ENCODE results near the gene ATPAF1.

ATPAF1 gene

GRCh38 chr1:46681333-46682034 is 13.3 kb upstream of the ATPAF1 start:
- H3K4me1 ChIP-seq (ENCODE audit: control insufficient read depth, insufficient read depth, low read length, unreplicated experiment) = peaks cover 17% of the 10 kb centered on the region
- H3K4me3 ChIP-seq (ENCODE audit: low read depth, low read length) = no peak overlapping the region
- no peaks in the 10 kb centered on the region for H3K79me2 ChIP-seq (ENCODE audit: control insufficient read depth, insufficient read depth, low read length, unreplicated experiment)
- no peaks in the 10 kb centered on the region for H3K27me3 ChIP-seq (ENCODE audit: insufficient read depth, low read length)
- H3K36me3 ChIP-seq (ENCODE audit: insufficient read depth, low read length) = peaks cover 35% of the 10 kb centered on the region
- no peak overlapping the region for H3K27ac ChIP-seq (ENCODE audit: low read depth, low read length)
- H2AFZ ChIP-seq (ENCODE audit: low read length, unreplicated experiment) = no peak overlapping the region

GRCh38 chr1:46679789-46680573 is 11.8 kb upstream of the ATPAF1 start:
- Histone ChIP-seq H3K4me3 (ENCODE audit: low read depth, low read length) (no peak overlapping the region), H3K36me3 (ENCODE audit: insufficient read depth, low read length) (peaks cover 31% of the 10 kb centered on the region), H3K27me3 (ENCODE audit: insufficient read depth, low read length) (no peaks in the 10 kb centered on the region), H3K4me1 (ENCODE audit: control insufficient read depth, insufficient read depth, low read length, unreplicated experiment) (peaks cover 17% of the 10 kb centered on the region), H3K79me2 (ENCODE audit: control insufficient read depth, insufficient read depth, low read length, unreplicated experiment) (no peaks in the 10 kb centered on the region), H2AFZ (ENCODE audit: low read length, unreplicated experiment) (no peak overlapping the region), H3K27ac (ENCODE audit: low read depth, low read length) (no peak overlapping the region)

- Histone ChIP-seq H3K27ac (ENCODE audit: low read depth, low read length) (no peak overlapping the region), H3K79me2 (ENCODE audit: control insufficient read depth, insufficient read depth, low read length, unreplicated experiment) (no peaks in the 10 kb centered on the region), H3K4me1 (ENCODE audit: control insufficient read depth, insufficient read depth, low read length, unreplicated experiment) (peaks cover 17% of the 10 kb centered on the region), H3K4me3 (ENCODE audit: low read depth, low read length) (no peak overlapping the region), H2AFZ (ENCODE audit: low read length, unreplicated experiment) (no peak overlapping the region), H3K36me3 (ENCODE audit: insufficient read depth, low read length) (peaks cover 12% of the 10 kb centered on the region), H3K27me3 (ENCODE audit: insufficient read depth, low read length) (no peaks in the 10 kb centered on the region)
Observed at GRCh38 chr1:46677339-46677738, 9.2 kb upstream of the ATPAF1 start.

- H3K79me2 ChIP-seq (ENCODE audit: control insufficient read depth, insufficient read depth, low read length, unreplicated experiment) = no peaks in the 10 kb centered on the region
- H3K27ac ChIP-seq (ENCODE audit: low read depth, low read length) = no peak overlapping the region
- H3K4me1 ChIP-seq (ENCODE audit: control insufficient read depth, insufficient read depth, low read length, unreplicated experiment) = peaks cover 12% of the 10 kb centered on the region
- H3K36me3 ChIP-seq (ENCODE audit: insufficient read depth, low read length) = peaks cover 12% of the 10 kb centered on the region
- no peak overlapping the region for H2AFZ ChIP-seq (ENCODE audit: low read length, unreplicated experiment)
- no peak overlapping the region for H3K4me3 ChIP-seq (ENCODE audit: low read depth, low read length)
- no peaks in the 10 kb centered on the region for H3K27me3 ChIP-seq (ENCODE audit: insufficient read depth, low read length)
Observed at GRCh38 chr1:46676531-46676930, 8.4 kb upstream of the ATPAF1 start.

- Histone ChIP-seq H3K27ac (ENCODE audit: low read depth, low read length) (no peak overlapping the region), H3K27me3 (ENCODE audit: insufficient read depth, low read length) (no peaks in the 10 kb centered on the region), H3K4me1 (ENCODE audit: control insufficient read depth, insufficient read depth, low read length, unreplicated experiment) (peaks cover 12% of the 10 kb centered on the region), H3K36me3 (ENCODE audit: insufficient read depth, low read length) (peaks cover 10% of the 10 kb centered on the region), H2AFZ (ENCODE audit: low read length, unreplicated experiment) (no peak overlapping the region), H3K4me3 (ENCODE audit: low read depth, low read length) (no peak overlapping the region), H3K79me2 (ENCODE audit: control insufficient read depth, insufficient read depth, low read length, unreplicated experiment) (no peaks in the 10 kb centered on the region)
Observed at GRCh38 chr1:46675549-46676314, 7.6 kb upstream of the ATPAF1 start.

GRCh38 chr1:46673749-46674182 is 5.6 kb upstream of the ATPAF1 start:
- no peak overlapping the region for H3K27ac ChIP-seq (ENCODE audit: low read depth, low read length)
- no peaks in the 10 kb centered on the region; the same call in 1 of the 2 replicates for H3K36me3 ChIP-seq (ENCODE audit: insufficient read depth, low read length)

GRCh38 chr1:46672696-46673095 is 4.5 kb upstream of the ATPAF1 start:
- H3K27me3 ChIP-seq (ENCODE audit: insufficient read depth, low read length) = no peaks in the 10 kb centered on the region
- no peak overlapping the region for H3K27ac ChIP-seq (ENCODE audit: low read depth, low read length)
- no peaks in the 10 kb centered on the region; the same call in 1 of the 2 replicates for H3K36me3 ChIP-seq (ENCODE audit: insufficient read depth, low read length)
- H3K4me3 ChIP-seq (ENCODE audit: low read depth, low read length) = no peak overlapping the region
- peaks cover 12% of the 10 kb centered on the region for H3K4me1 ChIP-seq (ENCODE audit: control insufficient read depth, insufficient read depth, low read length, unreplicated experiment)
- H2AFZ ChIP-seq (ENCODE audit: low read length, unreplicated experiment) = no peak overlapping the region
- peaks cover 2% of the 10 kb centered on the region for H3K79me2 ChIP-seq (ENCODE audit: control insufficient read depth, insufficient read depth, low read length, unreplicated experiment)

More at GRCh38 chr1:46673749-46674182, 5.6 kb upstream of the ATPAF1 start:
- Histone ChIP-seq H3K79me2 (ENCODE audit: control insufficient read depth, insufficient read depth, low read length, unreplicated experiment) (no peaks in the 10 kb centered on the region), H3K4me3 (ENCODE audit: low read depth, low read length) (no peak overlapping the region), H3K27me3 (ENCODE audit: insufficient read depth, low read length) (no peaks in the 10 kb centered on the region), H3K4me1 (ENCODE audit: control insufficient read depth, insufficient read depth, low read length, unreplicated experiment) (peaks cover 12% of the 10 kb centered on the region), H2AFZ (ENCODE audit: low read length, unreplicated experiment) (no peak overlapping the region)

GRCh38 chr1:46671554-46671953 is 3.4 kb upstream of the ATPAF1 start, which contains the start of gene TEX38:
TEX38 (plus strand) TSS chr1:46671854; CDS start chr1:46671935, 81 bp downstream.
- Histone ChIP-seq H3K27me3 (ENCODE audit: insufficient read depth, low read length) (no peaks in the 10 kb centered on the region), H3K27ac (ENCODE audit: low read depth, low read length) (no peak within 1 kb of the TSS), H3K4me1 (ENCODE audit: control insufficient read depth, insufficient read depth, low read length, unreplicated experiment) (peaks cover 21% of the 10 kb centered on the region), H3K79me2 (ENCODE audit: control insufficient read depth, insufficient read depth, low read length, unreplicated experiment) (peaks cover 13% of the 10 kb centered on the region), H3K4me3 (ENCODE audit: low read depth, low read length) (no peak within 1 kb of the TSS), H2AFZ (ENCODE audit: low read length, unreplicated experiment) (no peak within 1 kb of the TSS), H3K36me3 (ENCODE audit: insufficient read depth, low read length) (no peaks in the 10 kb centered on the region; the same call in 1 of the 2 replicates)

GRCh38 chr1:46670134-46670533 is 2.0 kb upstream of the ATPAF1 start:
- peaks cover 14% of the 10 kb centered on the region for H3K79me2 ChIP-seq (ENCODE audit: control insufficient read depth, insufficient read depth, low read length, unreplicated experiment)
- H3K4me3 ChIP-seq (ENCODE audit: low read depth, low read length) = no peak overlapping the region
- H3K36me3 ChIP-seq (ENCODE audit: insufficient read depth, low read length) = no peaks in the 10 kb centered on the region
- no peak overlapping the region for H2AFZ ChIP-seq (ENCODE audit: low read length, unreplicated experiment)
- no peak overlapping the region for H3K27ac ChIP-seq (ENCODE audit: low read depth, low read length)
- H3K4me1 ChIP-seq (ENCODE audit: control insufficient read depth, insufficient read depth, low read length, unreplicated experiment) = peaks cover 17% of the 10 kb centered on the region
- no peaks in the 10 kb centered on the region for H3K27me3 ChIP-seq (ENCODE audit: insufficient read depth, low read length)

- peaks cover 14% of the 10 kb centered on the region for H3K79me2 ChIP-seq (ENCODE audit: control insufficient read depth, insufficient read depth, low read length, unreplicated experiment)
Observed at GRCh38 chr1:46665983-46666382, 2.2 kb downstream of the ATPAF1 start.

More at GRCh38 chr1:46665983-46666382, 2.2 kb downstream of the ATPAF1 start:
- Histone ChIP-seq H3K4me3 (ENCODE audit: low read depth, low read length) (no peak overlapping the region), H3K36me3 (ENCODE audit: insufficient read depth, low read length) (peaks cover 5% of the 10 kb centered on the region), H2AFZ (ENCODE audit: low read length, unreplicated experiment) (no peak overlapping the region), H3K4me1 (ENCODE audit: control insufficient read depth, insufficient read depth, low read length, unreplicated experiment) (peaks cover 11% of the 10 kb centered on the region), H3K27me3 (ENCODE audit: insufficient read depth, low read length) (no peaks in the 10 kb centered on the region), H3K27ac (ENCODE audit: low read depth, low read length) (no peak overlapping the region)
